NCI-H748 (cell line): ENCODE data around the gene PTPRJ.

ENCODE experiments used
- DNase-seq: peaks from one replicate; lab custom pipeline; 2025; ENCODE audit not compliant: unreplicated experiment; lab: John Stamatoyannopoulos, UW

Gene PTPRJ

DNA sequence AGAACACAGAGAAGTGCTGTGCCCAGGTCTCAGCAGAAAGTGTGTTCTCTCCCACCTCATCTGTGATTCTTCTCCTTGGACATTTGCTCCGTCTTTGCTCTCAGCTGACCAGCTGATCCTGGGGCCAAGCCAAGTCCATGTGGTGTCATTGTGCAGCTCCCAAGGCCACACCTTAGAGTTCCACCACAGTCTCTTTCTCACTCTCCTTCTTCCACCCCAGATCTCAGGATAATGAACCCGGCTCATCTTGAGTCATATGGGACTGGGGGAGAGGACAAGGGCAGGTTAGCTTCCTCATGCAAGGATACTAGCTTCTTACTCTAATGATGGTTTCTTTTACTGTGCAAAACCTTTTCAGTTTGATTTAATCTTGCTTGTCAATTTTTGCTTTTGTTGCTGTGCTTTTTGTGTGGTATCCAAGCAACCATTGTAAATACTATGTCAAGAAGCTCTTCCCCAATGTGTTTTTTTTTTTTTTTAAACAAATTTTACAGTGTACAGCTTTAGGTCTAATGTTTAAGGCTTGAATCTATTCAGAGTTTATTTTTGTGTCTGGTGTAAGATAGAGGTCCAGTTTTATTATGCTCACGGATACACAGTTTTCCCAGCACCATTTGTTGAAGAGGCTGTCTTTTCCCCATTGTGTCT lies 161.2 kb downstream of the PTPRJ start:
- DNase-seq = peak; percentile 19

- no peak for DNase-seq
These were observed 162.5 kb downstream of the PTPRJ start for GRCh38 chr11:48142889-48143288.

GRCh38 chr11:48148749-48149148 lies 168.4 kb downstream of the PTPRJ start:
- no peak for DNase-seq

DNA sequence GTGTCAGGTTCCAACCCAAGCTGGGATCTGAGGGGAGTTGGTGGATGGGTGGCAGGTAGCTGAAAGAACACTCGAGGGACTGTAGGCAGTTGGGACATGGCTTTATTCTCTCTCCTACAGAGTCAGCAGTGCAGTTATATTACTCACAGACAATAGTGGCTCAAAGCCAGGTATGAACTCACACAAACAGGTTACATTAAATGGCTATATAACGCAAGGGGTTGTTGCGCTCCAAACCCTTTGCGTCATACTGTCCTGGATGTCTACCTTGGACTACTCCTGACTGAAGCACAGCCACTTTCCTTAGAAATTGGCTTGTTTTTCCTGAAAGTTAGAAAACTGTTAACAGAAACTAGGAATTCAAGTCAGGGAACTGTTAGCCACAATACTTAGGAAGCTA lies 169.9 kb downstream of the PTPRJ start:
- no peak for DNase-seq

DNA sequence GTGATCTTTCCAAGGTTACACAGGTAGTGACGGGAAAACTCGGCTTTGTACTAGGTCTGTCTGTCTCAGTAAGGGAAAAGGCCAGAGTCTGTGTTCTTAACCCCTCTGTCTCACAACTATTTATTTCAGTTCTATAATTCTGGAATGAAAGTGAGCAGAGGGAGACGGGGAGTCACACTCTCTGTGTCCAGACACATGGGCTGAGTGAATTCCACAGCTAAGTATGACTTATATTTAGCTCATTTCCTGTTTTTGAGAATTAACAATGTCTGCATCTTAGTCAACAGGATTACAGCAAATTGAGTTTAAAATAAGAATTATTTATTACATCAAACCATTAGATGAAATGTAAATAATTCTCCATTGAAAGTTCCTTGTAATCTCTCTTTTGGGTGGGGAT lies 173.8 kb downstream of the PTPRJ start:
- DNase-seq = no peak

DNA sequence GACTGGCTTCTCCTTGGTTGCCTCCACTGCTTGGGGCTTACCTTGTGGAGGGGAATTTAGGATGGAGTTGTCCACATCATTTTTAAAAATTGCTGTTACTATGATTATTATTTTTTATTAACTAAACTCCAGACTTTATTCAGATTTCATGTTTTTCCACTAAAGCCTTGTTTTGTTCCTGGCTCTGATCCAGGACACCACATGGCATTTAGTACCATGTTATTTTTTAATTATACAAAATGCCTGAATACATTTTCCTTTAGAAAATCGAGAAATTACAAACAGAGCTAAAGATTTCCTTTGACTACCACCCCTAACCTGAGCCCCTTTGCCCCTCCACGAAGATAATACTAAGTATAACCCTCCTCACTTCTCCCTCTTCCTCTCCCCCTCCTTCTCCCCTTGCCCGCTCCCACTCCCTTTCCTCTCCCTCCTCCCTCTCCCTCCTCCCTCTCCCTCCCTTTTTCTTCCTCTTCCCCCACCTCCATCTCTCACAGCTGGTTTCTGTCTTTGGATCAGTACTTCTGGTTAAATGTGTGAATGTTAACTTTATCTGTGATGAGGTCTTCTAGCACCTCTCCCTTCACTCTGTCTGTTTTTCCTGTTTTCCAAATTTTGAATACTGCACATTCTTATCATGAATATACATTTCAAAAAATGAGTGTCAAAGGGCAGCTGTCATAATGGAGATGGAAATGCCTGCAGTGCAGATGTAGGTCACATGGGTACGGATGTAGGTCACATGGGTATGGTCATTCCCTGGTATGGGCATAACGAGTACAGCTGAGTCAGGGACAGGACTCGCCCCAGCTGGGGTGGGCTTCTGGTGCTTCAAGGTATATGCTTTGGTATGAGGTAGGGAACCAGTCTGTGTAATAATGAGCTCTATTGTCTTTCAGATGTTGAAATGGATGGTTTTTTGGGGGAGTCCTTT lies 181.9 kb downstream of the PTPRJ start:
- no peak for DNase-seq

GRCh38 chr11:48162885-48163268 lies 182.5 kb downstream of the PTPRJ start:
- DNase-seq = no peak

DNA sequence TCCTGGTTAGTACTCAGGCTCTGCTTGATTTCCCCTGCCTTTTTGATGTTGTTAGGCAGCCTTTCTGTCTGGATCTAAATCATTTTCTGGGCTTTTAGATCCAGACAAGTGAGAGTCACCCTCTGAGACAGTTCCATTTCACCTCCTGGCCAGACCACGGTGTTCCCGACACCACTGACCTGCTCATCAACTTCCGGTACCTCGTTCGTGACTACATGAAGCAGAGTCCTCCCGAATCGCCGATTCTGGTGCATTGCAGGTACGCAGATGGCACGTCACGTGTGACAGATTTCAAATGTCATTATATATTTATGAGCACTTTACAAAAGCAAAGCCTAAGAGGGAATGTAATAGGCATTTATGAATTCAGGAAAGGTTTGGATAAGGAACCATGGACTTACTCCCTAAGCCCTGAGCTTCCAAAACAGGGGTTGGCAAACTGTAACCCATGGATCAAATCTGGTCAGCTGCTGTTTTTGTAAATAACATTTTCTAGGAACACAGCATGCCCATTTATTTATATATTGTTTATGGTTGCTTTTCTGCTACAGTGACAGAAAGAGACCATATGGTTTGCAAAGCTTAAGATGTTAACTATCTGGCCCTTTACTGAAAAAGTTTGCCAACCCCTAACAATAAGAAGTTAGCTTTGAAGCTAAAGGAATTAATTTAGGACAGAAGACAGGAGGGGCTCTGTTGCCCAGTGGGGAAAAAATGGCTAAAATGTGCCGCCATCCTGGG lies 183.2 kb downstream of the PTPRJ start:
- no peak for DNase-seq

DNA sequence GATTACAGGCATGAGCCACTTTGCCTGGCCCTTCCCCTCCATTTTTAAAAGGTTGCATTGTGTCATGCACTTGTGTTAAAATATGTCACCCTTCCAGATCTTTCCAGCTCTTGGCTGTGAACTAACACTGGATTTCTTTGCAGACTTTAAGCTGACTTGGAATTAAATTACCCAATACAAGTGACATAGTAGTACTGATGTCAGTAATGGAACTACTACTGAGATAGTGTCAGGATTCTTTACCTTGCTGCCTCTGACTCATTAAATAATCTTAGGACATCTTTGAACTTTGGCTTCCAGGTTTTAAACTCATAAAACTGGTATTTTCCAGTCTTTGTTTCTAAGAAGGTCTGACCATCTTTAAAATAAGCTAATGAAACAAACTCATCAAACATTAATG lies 184.5 kb downstream of the PTPRJ start:
- no peak for DNase-seq

DNA sequence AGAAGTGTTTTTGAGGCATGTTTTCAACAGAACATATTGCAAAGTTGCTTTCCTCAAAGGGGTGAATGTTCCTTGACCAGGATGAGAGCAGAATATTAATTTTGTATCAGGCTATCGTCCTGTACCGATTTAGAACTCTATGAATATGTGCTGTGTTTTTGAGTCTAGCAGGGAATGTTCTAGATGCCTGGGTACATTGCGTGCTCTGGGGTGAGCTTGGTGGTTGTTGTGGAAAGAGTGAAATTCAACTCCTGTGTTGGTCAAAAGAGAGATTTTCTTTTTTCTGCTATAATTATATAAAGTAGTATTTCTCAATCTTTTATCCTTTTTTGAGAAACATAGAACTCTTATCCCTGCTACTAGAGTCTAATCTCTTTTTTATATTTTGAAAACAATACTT lies 185.1 kb downstream of the PTPRJ start:
- no peak for DNase-seq

DNA sequence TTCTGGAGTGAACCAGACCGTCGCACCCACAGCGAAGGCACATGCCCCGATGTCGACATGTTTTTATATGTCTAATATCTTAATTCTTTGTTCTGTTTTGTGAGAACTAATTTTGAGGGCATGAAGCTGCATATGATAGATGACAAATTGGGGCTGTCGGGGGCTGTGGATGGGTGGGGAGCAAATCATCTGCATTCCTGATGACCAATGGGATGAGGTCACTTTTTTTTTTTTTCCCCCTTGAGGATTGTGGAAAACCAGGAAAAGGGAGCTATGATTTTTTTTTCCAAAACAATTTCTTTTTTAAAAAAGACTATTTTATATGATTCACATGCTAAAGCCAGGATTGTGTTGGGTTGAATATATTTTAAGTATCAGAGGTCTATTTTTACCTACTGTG lies 187.0 kb downstream of the PTPRJ start:
- no peak for DNase-seq

DNA sequence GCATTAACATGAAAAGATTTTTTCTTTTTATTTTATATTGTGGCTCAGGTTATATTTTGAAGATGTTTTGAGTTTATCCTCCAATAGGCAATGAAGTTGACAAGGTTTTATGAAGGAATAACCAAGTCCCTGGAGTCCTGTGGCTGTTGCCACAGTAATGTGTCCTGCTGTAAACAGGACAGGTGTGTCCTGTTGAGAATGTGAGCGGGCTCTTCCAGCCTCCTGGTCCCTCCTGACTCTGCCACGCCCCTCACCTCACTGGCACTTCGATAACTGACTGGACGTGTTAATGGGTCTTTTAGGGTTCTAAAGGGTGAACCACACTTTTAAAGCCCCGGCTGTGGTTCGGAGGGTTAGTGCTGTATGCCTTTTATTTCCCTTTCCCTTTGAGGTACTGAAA lies 188.5 kb downstream of the PTPRJ start:
- DNase-seq = peak; percentile 11

GRCh38 chr11:48169259-48169658 lies 188.9 kb downstream of the PTPRJ start:
- no peak for DNase-seq

DNA sequence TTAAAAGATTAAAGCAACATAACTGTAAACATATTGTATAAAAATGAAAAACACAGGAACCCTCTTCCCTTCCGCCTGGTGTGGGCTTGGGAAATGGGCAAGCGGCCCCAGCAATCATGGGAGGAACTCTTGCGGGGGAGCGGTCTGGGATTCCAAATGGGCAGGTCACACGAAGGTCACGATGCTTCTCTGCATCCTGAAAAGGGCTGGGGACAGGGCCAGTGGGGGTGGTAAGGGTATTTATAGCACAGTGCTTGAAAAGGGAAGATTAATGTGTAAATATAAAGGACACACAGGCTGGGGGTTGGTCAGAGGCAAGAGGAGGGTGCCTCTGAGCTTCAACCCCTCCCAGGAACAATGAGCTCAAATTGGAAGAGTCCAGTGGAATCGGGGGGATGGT lies 189.4 kb downstream of the PTPRJ start:
- DNase-seq = no peak

DNA sequence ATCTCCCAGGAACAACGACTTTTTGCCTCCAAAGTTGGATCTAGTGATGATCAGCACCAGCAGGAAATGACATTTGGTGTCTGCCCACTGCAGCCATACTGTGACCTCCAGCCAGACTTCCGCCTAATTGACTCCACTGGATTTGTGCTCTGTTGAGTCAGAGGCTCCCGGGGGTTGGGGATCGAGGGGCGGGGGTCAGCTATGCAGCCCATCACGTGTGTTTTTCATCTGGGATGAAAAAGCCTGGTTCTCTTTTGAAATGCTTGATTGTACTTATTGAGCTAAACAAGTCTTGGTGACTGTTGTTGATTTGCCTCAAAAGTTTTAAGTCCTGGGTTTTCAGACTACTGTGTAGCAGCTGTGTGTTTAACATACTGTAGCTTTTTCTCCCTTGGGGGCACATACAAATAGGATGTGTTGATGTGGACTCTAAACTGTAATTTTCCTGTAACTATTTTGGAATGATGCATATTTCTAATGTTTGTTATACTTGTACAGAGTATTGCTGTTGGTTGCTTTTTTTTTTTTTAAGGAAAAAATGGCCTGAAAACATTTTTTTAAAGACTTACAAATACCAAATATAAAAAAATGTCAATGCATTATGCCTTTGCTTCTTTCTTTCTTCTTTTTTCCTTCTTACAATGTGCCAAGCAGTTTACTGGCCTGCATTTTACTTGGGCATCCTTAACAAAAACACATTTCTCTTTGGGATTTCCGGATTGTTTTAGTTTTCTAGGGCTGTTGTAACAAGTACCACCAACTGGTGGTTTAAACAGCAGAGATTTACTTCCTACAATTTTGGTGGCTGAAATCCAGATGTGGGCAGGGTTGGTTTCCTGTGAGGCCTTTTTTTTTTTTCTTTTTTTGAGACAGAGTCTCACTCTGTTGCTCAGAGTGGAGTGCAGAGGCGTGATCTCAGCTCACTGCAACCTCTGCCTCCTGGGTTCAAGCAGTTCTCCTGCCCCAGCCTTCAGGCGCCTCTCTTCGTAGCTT lies 190.2 kb downstream of the PTPRJ start:
- DNase-seq = no peak

GRCh38 chr11:48172818-48173609 lies 192.7 kb downstream of the PTPRJ start:
- peak; percentile 62 for DNase-seq

GRCh38 chr11:48177661-48178060 lies 197.3 kb downstream of the PTPRJ start:
- no peak for DNase-seq

DNA sequence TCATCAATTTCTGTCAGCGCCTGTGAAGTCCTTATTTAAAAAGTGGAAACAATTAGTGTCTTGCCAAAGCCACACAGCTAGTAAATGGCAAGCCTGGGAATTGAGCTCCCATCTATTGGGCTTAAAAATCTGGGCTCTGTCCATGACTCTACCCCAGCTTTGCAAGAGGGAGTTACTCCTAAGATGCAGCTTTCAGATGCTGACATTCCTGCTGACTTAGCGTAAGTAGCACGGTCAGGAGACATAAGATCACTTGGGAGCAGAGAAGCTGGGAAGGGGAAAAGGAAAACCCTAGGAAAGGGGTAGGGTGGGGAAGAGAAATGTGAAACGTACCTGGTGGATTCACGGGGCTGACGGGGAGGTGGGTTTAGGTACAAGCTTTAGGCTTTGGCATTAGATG lies 200.3 kb downstream of the PTPRJ start:
- DNase-seq = no peak

DNA sequence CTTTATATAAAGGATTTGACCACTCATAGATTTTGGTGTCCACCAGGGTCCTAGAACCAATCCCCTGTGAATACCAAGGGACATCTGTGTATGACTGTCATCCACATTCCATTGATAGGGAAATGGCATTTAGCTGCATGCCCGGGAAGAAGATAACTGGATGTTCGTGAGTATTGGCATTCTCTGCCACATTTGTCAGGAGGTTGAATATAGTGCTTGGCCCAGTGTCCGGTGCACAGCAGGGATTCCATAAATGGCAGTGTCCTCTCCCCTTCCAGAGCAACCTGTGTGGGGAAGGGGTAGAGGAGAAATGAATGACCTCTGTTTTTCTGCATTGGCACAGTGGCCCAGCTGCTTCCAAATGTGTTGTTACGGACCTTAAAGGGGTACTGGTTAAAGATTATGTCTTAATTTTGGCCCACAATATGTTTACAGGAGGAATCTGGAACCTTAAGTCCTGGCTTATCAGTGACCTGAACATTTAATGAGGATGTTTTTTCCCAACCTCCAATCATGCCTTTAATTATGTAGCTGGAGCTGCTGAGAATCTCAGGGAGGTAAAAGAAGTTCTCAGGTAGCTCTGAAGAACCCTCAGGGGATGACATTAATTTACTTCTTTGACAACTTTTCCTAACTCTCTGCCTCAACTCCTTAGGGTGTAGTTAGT lies 202.6 kb downstream of the PTPRJ start:
- DNase-seq = no peak
